ENCODE measurements around the gene ESAM. TPM values are rescaled to one million over a fixed set of nuclear protein-coding genes. Genes with fewer than 3 reads are reported as not detected.

The ESAM gene
- polyA plus RNA-seq, 1 donor from 2014 or later = 0.77 TPM

DNA sequence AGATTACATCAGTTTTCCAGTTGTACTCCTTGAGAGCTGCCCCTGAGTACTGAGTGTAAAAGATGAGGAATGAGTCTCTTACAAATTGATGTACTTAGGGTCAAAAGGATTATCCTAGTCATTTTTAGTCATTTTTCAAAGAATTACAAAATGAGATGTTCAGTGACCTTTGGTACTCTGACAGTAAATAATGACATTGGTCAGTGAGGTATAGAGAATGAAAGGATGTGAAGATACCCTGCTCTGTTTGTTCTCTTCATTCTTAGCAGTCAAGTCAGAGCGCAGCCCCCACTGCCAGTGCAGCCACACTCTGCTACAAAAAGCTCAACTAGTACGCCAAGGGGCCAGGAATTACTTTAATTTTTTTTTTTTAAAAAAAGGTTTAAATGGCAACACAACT, 4.1 kb upstream of the ESAM start:
- H3K36me3 ChIP-seq (ENCODE audit: insufficient read depth, low read length) = no peaks in the 10 kb centered on the region
- no peaks in the 10 kb centered on the region for H3K9me2 ChIP-seq (ENCODE audit: insufficient read depth, low read length)
- no peaks in the 10 kb centered on the region for H3F3A ChIP-seq (ENCODE audit: insufficient read depth, low read length, poor library complexity, severe bottlenecking)
- no peaks in the 10 kb centered on the region for H3K9me3 ChIP-seq (ENCODE audit: low read length)
- no peak overlapping the region for H3K27ac ChIP-seq (ENCODE audit: low read length)
- H4K20me1 ChIP-seq (ENCODE audit: insufficient read depth) = no peaks in the 10 kb centered on the region
- no peak overlapping the region for H2AFZ ChIP-seq (ENCODE audit: low read depth, low read length)
- TF ChIP-seq EP300 (conservative IDR thresholded peaks at IDR 0.05; ENCODE audit: poor library complexity, severe bottlenecking) = no peak
- TF ChIP-seq MXI1 (conservative IDR thresholded peaks at IDR 0.05; ENCODE audit: poor library complexity, severe bottlenecking) = no peak
- TF ChIP-seq, protein P1, sequence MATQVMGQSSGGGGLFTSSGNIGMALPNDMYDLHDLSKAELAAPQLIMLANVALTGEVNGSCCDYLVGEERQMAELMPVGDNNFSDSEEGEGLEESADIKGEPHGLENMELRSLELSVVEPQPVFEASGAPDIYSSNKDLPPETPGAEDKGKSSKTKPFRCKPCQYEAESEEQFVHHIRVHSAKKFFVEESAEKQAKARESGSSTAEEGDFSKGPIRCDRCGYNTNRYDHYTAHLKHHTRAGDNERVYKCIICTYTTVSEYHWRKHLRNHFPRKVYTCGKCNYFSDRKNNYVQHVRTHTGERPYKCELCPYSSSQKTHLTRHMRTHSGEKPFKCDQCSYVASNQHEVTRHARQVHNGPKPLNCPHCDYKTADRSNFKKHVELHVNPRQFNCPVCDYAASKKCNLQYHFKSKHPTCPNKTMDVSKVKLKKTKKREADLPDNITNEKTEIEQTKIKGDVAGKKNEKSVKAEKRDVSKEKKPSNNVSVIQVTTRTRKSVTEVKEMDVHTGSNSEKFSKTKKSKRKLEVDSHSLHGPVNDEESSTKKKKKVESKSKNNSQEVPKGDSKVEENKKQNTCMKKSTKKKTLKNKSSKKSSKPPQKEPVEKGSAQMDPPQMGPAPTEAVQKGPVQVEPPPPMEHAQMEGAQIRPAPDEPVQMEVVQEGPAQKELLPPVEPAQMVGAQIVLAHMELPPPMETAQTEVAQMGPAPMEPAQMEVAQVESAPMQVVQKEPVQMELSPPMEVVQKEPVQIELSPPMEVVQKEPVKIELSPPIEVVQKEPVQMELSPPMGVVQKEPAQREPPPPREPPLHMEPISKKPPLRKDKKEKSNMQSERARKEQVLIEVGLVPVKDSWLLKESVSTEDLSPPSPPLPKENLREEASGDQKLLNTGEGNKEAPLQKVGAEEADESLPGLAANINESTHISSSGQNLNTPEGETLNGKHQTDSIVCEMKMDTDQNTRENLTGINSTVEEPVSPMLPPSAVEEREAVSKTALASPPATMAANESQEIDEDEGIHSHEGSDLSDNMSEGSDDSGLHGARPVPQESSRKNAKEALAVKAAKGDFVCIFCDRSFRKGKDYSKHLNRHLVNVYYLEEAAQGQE (IDR thresholded peaks at IDR 0.05; ENCODE audit: borderline replicate concordance) = no peak
- TF ChIP-seq POLR2AphosphoS5 (IDR thresholded peaks at IDR 0.05) = no peak
- TF ChIP-seq, protein P2, sequence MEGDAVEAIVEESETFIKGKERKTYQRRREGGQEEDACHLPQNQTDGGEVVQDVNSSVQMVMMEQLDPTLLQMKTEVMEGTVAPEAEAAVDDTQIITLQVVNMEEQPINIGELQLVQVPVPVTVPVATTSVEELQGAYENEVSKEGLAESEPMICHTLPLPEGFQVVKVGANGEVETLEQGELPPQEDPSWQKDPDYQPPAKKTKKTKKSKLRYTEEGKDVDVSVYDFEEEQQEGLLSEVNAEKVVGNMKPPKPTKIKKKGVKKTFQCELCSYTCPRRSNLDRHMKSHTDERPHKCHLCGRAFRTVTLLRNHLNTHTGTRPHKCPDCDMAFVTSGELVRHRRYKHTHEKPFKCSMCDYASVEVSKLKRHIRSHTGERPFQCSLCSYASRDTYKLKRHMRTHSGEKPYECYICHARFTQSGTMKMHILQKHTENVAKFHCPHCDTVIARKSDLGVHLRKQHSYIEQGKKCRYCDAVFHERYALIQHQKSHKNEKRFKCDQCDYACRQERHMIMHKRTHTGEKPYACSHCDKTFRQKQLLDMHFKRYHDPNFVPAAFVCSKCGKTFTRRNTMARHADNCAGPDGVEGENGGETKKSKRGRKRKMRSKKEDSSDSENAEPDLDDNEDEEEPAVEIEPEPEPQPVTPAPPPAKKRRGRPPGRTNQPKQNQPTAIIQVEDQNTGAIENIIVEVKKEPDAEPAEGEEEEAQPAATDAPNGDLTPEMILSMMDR (IDR thresholded peaks at IDR 0.05; ENCODE audit: poor library complexity, severe bottlenecking) = no peak
- no peak for TF ChIP-seq RAD21 (conservative IDR thresholded peaks at IDR 0.05)
- no peak for TF ChIP-seq EZH2 (IDR thresholded peaks at IDR 0.05; ENCODE audit: borderline replicate concordance, insufficient read depth, low read length, poor library complexity, severe bottlenecking)
- TF ChIP-seq SMC3 (conservative IDR thresholded peaks at IDR 0.05; ENCODE audit: poor library complexity) = no peak
- no peak for TF ChIP-seq TAF1 (IDR thresholded peaks at IDR 0.05; ENCODE audit: low read depth)
- no peak overlapping the region for H3K9ac ChIP-seq (ENCODE audit: low read length)
- no peak overlapping the region for H3K4me3 ChIP-seq (ENCODE audit: low read length)
- no peak overlapping the region for H3K4me2 ChIP-seq (ENCODE audit: low read length)
- no peaks in the 10 kb centered on the region for H3K79me2 ChIP-seq (replicated peaks; ENCODE audit: insufficient read depth, low read length)
- peaks cover 20% of the 10 kb centered on the region for H3K27me3 ChIP-seq (ENCODE audit: insufficient read depth, low read depth, low read length)

DNA sequence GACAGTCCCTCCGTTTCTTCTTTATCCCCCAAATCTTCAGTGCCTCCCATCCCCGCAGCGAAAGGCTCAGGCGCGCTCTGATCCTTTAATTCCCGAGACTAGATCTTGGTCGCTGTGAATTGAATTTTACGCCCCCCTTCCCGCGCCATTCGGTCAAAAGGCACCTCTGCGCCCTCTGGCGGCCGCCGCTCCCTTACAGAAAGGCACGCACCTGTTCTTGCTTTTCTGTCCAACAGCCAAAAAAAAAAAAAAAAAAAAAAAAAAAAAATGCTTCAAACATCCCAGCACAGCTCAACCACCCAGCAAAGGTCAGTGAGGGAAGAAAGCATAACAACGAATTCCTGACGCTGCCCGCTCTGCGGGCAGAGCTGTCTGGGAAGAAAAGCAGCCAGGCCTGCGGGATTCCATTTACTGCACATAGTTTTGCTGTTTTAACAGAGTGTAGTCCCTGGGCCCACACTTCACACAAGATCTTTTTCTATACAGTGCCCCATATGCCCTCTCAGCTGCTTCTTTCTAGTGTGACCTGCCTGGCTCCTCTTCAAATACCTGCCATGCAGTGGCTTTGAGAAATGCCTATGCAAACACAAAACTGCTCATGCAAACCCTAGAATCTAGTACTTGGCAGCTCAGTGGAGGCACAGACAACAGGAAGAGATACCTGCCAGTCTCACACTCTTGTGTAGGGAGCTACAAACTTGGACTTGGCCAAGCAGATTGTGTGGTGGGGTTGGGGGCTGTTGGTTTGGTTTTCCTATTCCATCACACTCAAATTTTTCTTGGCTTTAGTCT, 1.3 kb upstream of the ESAM start:
- H3K4me2 ChIP-seq (ENCODE audit: low read length) = peak overlapping the region; percentile 39
- H3K36me3 ChIP-seq (ENCODE audit: insufficient read depth, low read length) = no peaks in the 10 kb centered on the region
- no peaks in the 10 kb centered on the region for H4K20me1 ChIP-seq (ENCODE audit: insufficient read depth)
- H2AFZ ChIP-seq (ENCODE audit: low read depth, low read length) = no peak overlapping the region
- no peaks in the 10 kb centered on the region for H3K9me3 ChIP-seq (ENCODE audit: low read length)
- peaks cover 48% of the 10 kb centered on the region for H3K27me3 ChIP-seq (ENCODE audit: insufficient read depth, low read depth, low read length)
- no peaks in the 10 kb centered on the region for H3K9me2 ChIP-seq (ENCODE audit: insufficient read depth, low read length)
- no peak for TF ChIP-seq POLR2AphosphoS5 (IDR thresholded peaks at IDR 0.05)
- peak; percentile 82 for TF ChIP-seq RAD21 (conservative IDR thresholded peaks at IDR 0.05)
- peak; percentile 31 for TF ChIP-seq TAF1 (IDR thresholded peaks at IDR 0.05; ENCODE audit: low read depth)
- peak; percentile 96 for TF ChIP-seq SMC3 (conservative IDR thresholded peaks at IDR 0.05; ENCODE audit: poor library complexity)
- TF ChIP-seq, protein P2 (IDR thresholded peaks at IDR 0.05; ENCODE audit: poor library complexity, severe bottlenecking) = peak; percentile 86
- H3K27ac ChIP-seq (ENCODE audit: low read length) = no peak overlapping the region
- H3F3A ChIP-seq (ENCODE audit: insufficient read depth, low read length, poor library complexity, severe bottlenecking) = no peaks in the 10 kb centered on the region
- no peak overlapping the region for H3K9ac ChIP-seq (ENCODE audit: low read length)
- H3K79me2 ChIP-seq (replicated peaks; ENCODE audit: insufficient read depth, low read length) = no peaks in the 10 kb centered on the region
- peak overlapping the region; percentile 64 for H3K4me3 ChIP-seq (ENCODE audit: low read length)
